K562 (cell line): ENCODE results near the gene SNX9. TPM values are rescaled to one million over a fixed set of nuclear protein-coding genes. Genes with fewer than 3 reads are reported as not detected.

Source experiments
- BMI1 ChIP-seq: fragments of 150-350 bp; IDR thresholded peaks from 2 replicates; pipeline ENCODE4 v1.6.1; 2014; ENCODE audit warnings: low read length
- CBX2 ChIP-seq: fragments of 200-600 bp; sonication (generic); IDR thresholded peaks from one replicate; pipeline ENCODE4 v1.6.1; 2012; ENCODE audit warnings: mild to moderate bottlenecking, low read length, inconsistent platforms; ENCODE audit not compliant: insufficient read depth, poor library complexity, severe bottlenecking
- CCAR2 ChIP-seq: fragments of 200-400 bp; formaldehyde crosslinking; IDR thresholded peaks from 2 replicates; pipeline ENCODE4 v1.6.1; 2017; ENCODE audit warnings: mild to moderate bottlenecking, low read depth, low read length
- DACH1 ChIP-seq: fragments of 450-650 bp; IDR thresholded peaks from 2 replicates; pipeline ENCODE4 v1.6.1; 2018; ENCODE audit not compliant: partially characterized antibody
- DNMT1 ChIP-seq: fragments of 450-650 bp; IDR thresholded peaks from 2 replicates; pipeline ENCODE4 v1.6.1; 2016; ENCODE audit warnings: antibody characterized with exemption, mild to moderate bottlenecking
- ETV5 ChIP-seq: sonication (generic); formaldehyde crosslinking; IDR thresholded peaks from 2 replicates; pipeline ENCODE4 v1.4.0; 2020; ENCODE audit warnings: low read depth, mild to moderate bottlenecking, missing genetic modification reagents
- KDM4B ChIP-seq, 2 experiments: fragments of 450-650 bp in 1 of 2; sonication (generic) in 1 of 2; IDR thresholded peaks; 2 replicates each; pipeline ENCODE4 v1.6.1; 2016 to 2017; ENCODE audit warnings: borderline replicate concordance in 2 of 2, antibody characterized with exemption in 1 of 2, low read depth in 1 of 2, mild to moderate bottlenecking in 1 of 2
- MAFK ChIP-seq: IDR thresholded peaks from 2 replicates; pipeline ENCODE4 v1.6.1; 2011; ENCODE audit warnings: low read length, improper control_type of control experiment
- NELFE ChIP-seq: IDR thresholded peaks from 2 replicates; pipeline ENCODE4 v1.6.1; 2011; ENCODE audit warnings: mild to moderate bottlenecking; ENCODE audit not compliant: insufficient read depth, insufficient read length
- NEUROD1 ChIP-seq: fragments of 150-350 bp; IDR thresholded peaks from 2 replicates; pipeline ENCODE4 v1.6.1; 2014; ENCODE audit warnings: borderline replicate concordance, low read length, low read depth; ENCODE audit not compliant: partially characterized antibody
- OTX1 ChIP-seq: fragments of 450-650 bp; formaldehyde crosslinking; IDR thresholded peaks from 2 replicates; pipeline ENCODE4 v1.4.0; 2022; ENCODE audit warnings: mild to moderate bottlenecking
- PHB ChIP-seq: fragments of 250-450 bp; sonication (Bioruptor Pico); IDR thresholded peaks from 2 replicates; pipeline ENCODE4 v1.5.0; 2021
- RBFOX2 ChIP-seq: fragments of 200-400 bp; formaldehyde crosslinking; IDR thresholded peaks from 2 replicates; pipeline ENCODE4 v1.6.1; 2017; ENCODE audit warnings: low read depth, mild to moderate bottlenecking, low read length, moderate library complexity
- RNF2 ChIP-seq: sonication (generic); IDR thresholded peaks from 2 replicates; pipeline ENCODE4 v1.6.1; 2016
- SAP30 ChIP-seq: fragments of 200-600 bp; sonication (generic); IDR thresholded peaks from 2 replicates; pipeline ENCODE4 v1.6.1; 2012; ENCODE audit warnings: borderline replicate concordance, low read depth, mild to moderate bottlenecking, moderate library complexity, low read length, control low read depth, inconsistent platforms; ENCODE audit not compliant: insufficient read depth, poor library complexity, severe bottlenecking
- SIN3A ChIP-seq, 2 experiments: fragments of 150-350 bp in 1 of 2; IDR thresholded peaks; 2 replicates each; pipeline ENCODE4 v1.6.1; 2011 to 2016; ENCODE audit warnings: borderline replicate concordance in 2 of 2, low read depth in 2 of 2, low read length in 2 of 2, mild to moderate bottlenecking in 2 of 2, moderate library complexity in 2 of 2; ENCODE audit not compliant: control insufficient read depth in 1 of 2
- SIN3B ChIP-seq: fragments of 450-650 bp; IDR thresholded peaks from 2 replicates; pipeline ENCODE4 v1.6.1; 2017; ENCODE audit warnings: low read depth, mild to moderate bottlenecking, moderate library complexity
- SIRT6 ChIP-seq: IDR thresholded peaks from one replicate; pipeline ENCODE4 v1.6.1; 2012; ENCODE audit warnings: low read depth, mild to moderate bottlenecking, control low read depth, inconsistent platforms, low read length, moderate library complexity
- TCF7L2 ChIP-seq: fragments of 150-350 bp; IDR thresholded peaks from 2 replicates; pipeline ENCODE4 v1.6.1; 2016; ENCODE audit warnings: low read depth, mild to moderate bottlenecking, low read length, moderate library complexity
- TCFL5 ChIP-seq: fragments of 250-450 bp; sonication (Bioruptor Pico); conservative IDR thresholded peaks from 2 replicates; pipeline ENCODE4 v1.6.1; 2021; ENCODE audit warnings: mild to moderate bottlenecking, moderate library complexity, matching md5 sums
- ZNF274 ChIP-seq: IDR thresholded peaks from 2 replicates; pipeline ENCODE4 v1.6.1; 2011; ENCODE audit warnings: low read depth, mild to moderate bottlenecking, low read length, moderate library complexity, borderline replicate concordance
- ZNF785 ChIP-seq: fragments of 250-450 bp; sonication (Bioruptor Pico); IDR thresholded peaks from 2 replicates; pipeline ENCODE4 v1.4.0; 2020; ENCODE audit warnings: mild to moderate bottlenecking
- ZSCAN29 ChIP-seq: fragments of 450-650 bp; IDR thresholded peaks from 2 replicates; pipeline ENCODE4 v1.6.1; 2017
- ZZZ3 ChIP-seq: fragments of 450-650 bp; IDR thresholded peaks from 2 replicates; pipeline ENCODE4 v1.6.1; 2016; ENCODE audit warnings: antibody characterized with exemption, mild to moderate bottlenecking, moderate library complexity
- polyA plus RNA-seq, 8 experiments: library from polyadenylated mRNA; depleted of rRNA in 4 of 8; stranded (reverse) in 5 of 8; unstranded in 3 of 8; fragments of >200 nt; fragmentation: Nextera tagmentation in 2 of 8; fragmentation: Illumina TruSeq in 1 of 8; extraction: Ambion mirVana in 2 of 8; extraction: Trizol in 1 of 8; gene quantifications; 2 replicates each; pipeline versions ENCODE4 v1.2.1 to v1.2.3, GENCODE V29; 2011 to 2014; ENCODE audit warnings: inconsistent platforms in 1 of 8, missing spikeins in 1 of 8
- total RNA-seq, 7 experiments: library from RNA; depleted of rRNA in 6 of 7; stranded (reverse); fragments of >200 nt in 6 of 7; fragmentation: Illumina TruSeq in 2 of 7; extraction: Trizol in 2 of 7; gene quantifications; 2 replicates each; pipeline versions ENCODE4 v1.2.1 to v1.2.3, GENCODE V29; 2011 to 2021; ENCODE audit warnings: low replicate concordance in 1 of 7
- TF ChIP-seq, protein P1 (sequence below): fragments of 250-450 bp; sonication (Bioruptor Pico); IDR thresholded peaks from 2 replicates; pipeline ENCODE4 v1.8.0; 2022; ENCODE audit warnings: moderate library complexity, mild to moderate bottlenecking, inconsistent platforms
- TF ChIP-seq, protein P2 (sequence below), 2 experiments: fragments of 450-650 bp in 1 of 2; sonication (generic) in 1 of 2; formaldehyde crosslinking; conservative IDR thresholded peaks; 2 replicates each; pipeline versions ENCODE4 v1.4.0 to v1.8.1; 2020 to 2022; ENCODE audit warnings: mild to moderate bottlenecking in 1 of 2, missing genetic modification reagents in 1 of 2
- TF ChIP-seq, protein P3 (sequence below): IDR thresholded peaks from 2 replicates; pipeline ENCODE4 v1.6.1; 2012; ENCODE audit warnings: low read depth, low read length, improper control_type of control experiment, borderline replicate concordance

The SNX9 gene
- total and polyA plus RNA-seq, 9 of the 15 experiments (the other 6 are each of a cell fraction or from before 2014, with no cell fraction given), result 6.0 to 81.7 (median 57.1) TPM

DNA sequence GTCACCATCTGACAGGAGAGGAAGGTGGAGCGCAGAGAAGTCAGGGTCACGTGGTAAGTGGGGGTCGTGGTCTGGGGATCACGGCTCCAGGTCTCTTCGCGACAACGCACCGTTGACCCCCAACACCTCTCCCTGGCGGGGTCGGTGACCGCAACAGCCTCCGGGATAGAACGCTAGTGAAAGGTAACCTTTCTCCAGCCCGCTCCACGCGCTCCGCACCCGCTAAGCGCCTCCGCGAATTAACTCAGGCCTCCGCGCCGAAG lies 158.0 kb downstream of the SNX9 start (continued):
- TF ChIP-seq, protein P1, sequence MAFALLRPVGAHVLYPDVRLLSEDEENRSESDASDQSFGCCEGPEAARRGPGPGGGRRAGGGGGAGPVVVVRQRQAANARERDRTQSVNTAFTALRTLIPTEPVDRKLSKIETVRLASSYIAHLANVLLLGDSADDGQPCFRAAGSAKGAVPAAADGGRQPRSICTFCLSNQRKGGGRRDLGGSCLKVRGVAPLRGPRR (CRISPR knock-in tag), result no peak
- TF ChIP-seq KDM4B (IDR thresholded peaks at IDR 0.05; ENCODE audit: borderline replicate concordance in 2 of 2, low read depth in 1 of 2), result no peak
- no peak for TF ChIP-seq TCFL5
- no peak for TF ChIP-seq BMI1
- no peak for TF ChIP-seq ZZZ3
- TF ChIP-seq TCF7L2, result no peak
- no peak for TF ChIP-seq DACH1
- TF ChIP-seq CBX2, result no peak
- TF ChIP-seq PHB, result no peak
- no peak for TF ChIP-seq SIRT6
- no peak for TF ChIP-seq RBFOX2
- no peak for TF ChIP-seq MAFK
- TF ChIP-seq NEUROD1, result no peak
- no peak for TF ChIP-seq ZNF785 (CRISPR knock-in tag)
- no peak for TF ChIP-seq OTX1 (CRISPR knock-in tag)
- no peak for TF ChIP-seq ZSCAN29
- TF ChIP-seq NELFE, result no peak
- no peak for TF ChIP-seq ETV5 (CRISPR knock-in tag)
- TF ChIP-seq, protein P2, sequence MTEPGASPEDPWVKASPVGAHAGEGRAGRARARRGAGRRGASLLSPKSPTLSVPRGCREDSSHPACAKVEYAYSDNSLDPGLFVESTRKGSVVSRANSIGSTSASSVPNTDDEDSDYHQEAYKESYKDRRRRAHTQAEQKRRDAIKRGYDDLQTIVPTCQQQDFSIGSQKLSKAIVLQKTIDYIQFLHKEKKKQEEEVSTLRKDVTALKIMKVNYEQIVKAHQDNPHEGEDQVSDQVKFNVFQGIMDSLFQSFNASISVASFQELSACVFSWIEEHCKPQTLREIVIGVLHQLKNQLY (CRISPR knock-in tag; conservative IDR thresholded peaks at IDR 0.05), result no peak
- no peak for TF ChIP-seq DNMT1
- TF ChIP-seq, protein P3, sequence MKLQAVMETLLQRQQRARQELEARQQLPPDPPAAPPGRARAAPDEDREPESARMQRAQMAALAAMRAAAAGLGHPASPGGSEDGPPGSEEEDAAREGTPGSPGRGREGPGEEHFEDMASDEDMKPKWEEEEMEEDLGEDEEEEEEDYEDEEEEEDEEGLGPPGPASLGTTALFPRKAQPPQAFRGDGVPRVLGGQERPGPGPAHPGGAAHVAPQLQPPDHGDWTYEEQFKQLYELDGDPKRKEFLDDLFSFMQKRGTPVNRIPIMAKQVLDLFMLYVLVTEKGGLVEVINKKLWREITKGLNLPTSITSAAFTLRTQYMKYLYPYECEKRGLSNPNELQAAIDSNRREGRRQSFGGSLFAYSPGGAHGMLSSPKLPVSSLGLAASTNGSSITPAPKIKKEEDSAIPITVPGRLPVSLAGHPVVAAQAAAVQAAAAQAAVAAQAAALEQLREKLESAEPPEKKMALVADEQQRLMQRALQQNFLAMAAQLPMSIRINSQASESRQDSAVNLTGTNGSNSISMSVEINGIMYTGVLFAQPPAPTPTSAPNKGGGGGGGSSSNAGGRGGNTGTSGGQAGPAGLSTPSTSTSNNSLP, result no peak
- TF ChIP-seq SAP30, result peak; percentile 78
- 0 out of 2 replicates have a peak, but pooled peaks have one; percentile 46 for TF ChIP-seq RNF2
- TF ChIP-seq CCAR2, result no peak
- TF ChIP-seq SIN3B, result no peak
- no peak for TF ChIP-seq ZNF274
- peak in 1 of 2 experiments; percentile 91; a peak in 1 of 4 replicates for TF ChIP-seq SIN3A (IDR thresholded peaks at IDR 0.05; ENCODE audit: borderline replicate concordance in 2 of 2, control insufficient read depth in 1 of 2, low read depth in 2 of 2, low read length in 2 of 2)
